ENCODE results near the gene PKP3.

Gene PKP3

GRCh38 chr11:391117-392017 lies 2.6 kb upstream of the PKP3 start:
- Histone ChIP-seq H2AFZ (ENCODE audit: low read depth, low read length) (no peak overlapping the region), H3K4me2 (ENCODE audit: insufficient read depth, low read length) (no peak overlapping the region), H3K9ac (ENCODE audit: low read depth, low read length) (no peak overlapping the region), H3K27me3 (ENCODE audit: insufficient read depth, low read length, poor library complexity) (peaks cover 6% of the 10 kb centered on the region), H3K9me3 (ENCODE audit: insufficient read depth, low read length, severe bottlenecking) (peaks cover 7% of the 10 kb centered on the region), H3K36me3 (ENCODE audit: insufficient read depth, low read length) (no peaks in the 10 kb centered on the region), H3K79me2 (ENCODE audit: insufficient read depth, low read length) (no peaks in the 10 kb centered on the region), H3K4me1 (ENCODE audit: insufficient read depth, low read length) (no peaks in the 10 kb centered on the region), H3K27ac (ENCODE audit: low read length) (no peak overlapping the region), H4K20me1 (ENCODE audit: insufficient read depth, low read length) (peaks cover 12% of the 10 kb centered on the region), H3K4me3 (ENCODE audit: low read depth in 1 of 2, low read length in 2 of 2) (no peak overlapping the region)
- TF ChIP-seq EZH2 (IDR thresholded peaks at IDR 0.05; ENCODE audit: borderline replicate concordance, low read depth, low read length, severe bottlenecking) (no peak), CTCF (IDR thresholded peaks at IDR 0.05; ENCODE audit: borderline replicate concordance, extremely low read depth, low read length, poor library complexity, severe bottlenecking) (no peak)
- ATAC-seq (ENCODE audit: insufficient read depth, low read depth), result no peak
- no peak for DNase-seq

- Histone ChIP-seq H3K4me2 (ENCODE audit: insufficient read depth, low read length) (no peak overlapping the region), H3K9me3 (ENCODE audit: insufficient read depth, low read length, severe bottlenecking) (no peaks in the 10 kb centered on the region), H3K79me2 (ENCODE audit: insufficient read depth, low read length) (no peaks in the 10 kb centered on the region), H3K36me3 (ENCODE audit: insufficient read depth, low read length) (no peaks in the 10 kb centered on the region), H3K27me3 (ENCODE audit: insufficient read depth, low read length, poor library complexity) (peaks cover 15% of the 10 kb centered on the region), H3K4me3 (ENCODE audit: low read depth in 1 of 2, low read length in 2 of 2) (no peak overlapping the region), H2AFZ (ENCODE audit: low read depth, low read length) (no peak overlapping the region), H3K9ac (ENCODE audit: low read depth, low read length) (no peak overlapping the region), H3K27ac (ENCODE audit: low read length) (no peak overlapping the region), H3K4me1 (ENCODE audit: insufficient read depth, low read length) (no peaks in the 10 kb centered on the region), H4K20me1 (ENCODE audit: insufficient read depth, low read length) (peaks cover 20% of the 10 kb centered on the region)
- no peak for ATAC-seq (ENCODE audit: insufficient read depth, low read depth)
- DNase-seq, result no peak
- TF ChIP-seq EZH2 (IDR thresholded peaks at IDR 0.05; ENCODE audit: borderline replicate concordance, low read depth, low read length, severe bottlenecking), result no peak
- TF ChIP-seq CTCF (IDR thresholded peaks at IDR 0.05; ENCODE audit: borderline replicate concordance, extremely low read depth, low read length, poor library complexity, severe bottlenecking), result no peak
These were observed 1.8 kb upstream of the PKP3 start for GRCh38 chr11:392102-392777.

- no peak for ATAC-seq (ENCODE audit: insufficient read depth, low read depth)
- no peaks in the 10 kb centered on the region for H3K9me3 ChIP-seq (ENCODE audit: insufficient read depth, low read length, severe bottlenecking)
- H3K4me1 ChIP-seq (ENCODE audit: insufficient read depth, low read length), result no peaks in the 10 kb centered on the region
- H3K79me2 ChIP-seq (ENCODE audit: insufficient read depth, low read length), result no peaks in the 10 kb centered on the region
- H3K9ac ChIP-seq (ENCODE audit: low read depth, low read length), result no peak overlapping the region
- H3K27ac ChIP-seq (ENCODE audit: low read length), result no peak overlapping the region
- H3K4me3 ChIP-seq (ENCODE audit: low read depth in 1 of 2, low read length in 2 of 2), result no peak overlapping the region
- TF ChIP-seq EZH2 (IDR thresholded peaks at IDR 0.05; ENCODE audit: borderline replicate concordance, low read depth, low read length, severe bottlenecking) (no peak), CTCF (IDR thresholded peaks at IDR 0.05; ENCODE audit: borderline replicate concordance, extremely low read depth, low read length, poor library complexity, severe bottlenecking) (no peak)
- H3K27me3 ChIP-seq (ENCODE audit: insufficient read depth, low read length, poor library complexity), result peaks cover 19% of the 10 kb centered on the region
- DNase-seq, result no peak
- H3K36me3 ChIP-seq (ENCODE audit: insufficient read depth, low read length), result no peaks in the 10 kb centered on the region
- H3K4me2 ChIP-seq (ENCODE audit: insufficient read depth, low read length), result no peak overlapping the region
- no peak overlapping the region for H2AFZ ChIP-seq (ENCODE audit: low read depth, low read length)
- peaks cover 25% of the 10 kb centered on the region for H4K20me1 ChIP-seq (ENCODE audit: insufficient read depth, low read length)
These were observed 583 bp upstream of the PKP3 start for GRCh38 chr11:393219-394033.

Measured in DND-41 (cell line).